ENCODE measurements around the gene CCL28. TPM values are rescaled to one million over a fixed set of nuclear protein-coding genes. Genes with fewer than 3 reads are reported as not detected.

Gene CCL28
- total RNA-seq, 1 experiment from 2014 or later = not detected

GRCh38 chr5:43348207-43348606 is 64.0 kb downstream of the CCL28 start:
- H3K36me3 Mint-ChIP-seq (ENCODE audit: insufficient read depth in 1 of 3, low read depth in 3 of 3) = peaks cover 0 to 1% (median 0%) of the 10 kb centered on the region in 3 experiments; a peak in 1 of 7 replicates
- no peak for TF ChIP-seq CTCF (conservative IDR thresholded peaks at IDR 0.05)
- Histone ChIP-seq H2BK5ac (ENCODE audit: insufficient read length, low read length) (no peak overlapping the region), H3K23ac (ENCODE audit: insufficient read length, low read depth, low read length) (no peak overlapping the region), H3K79me2 (ENCODE audit: insufficient read depth, low read length) (no peaks in the 10 kb centered on the region), H3K4ac (ENCODE audit: low read depth, low read length) (no peak overlapping the region), H3K14ac (ENCODE audit: insufficient read depth, low read length) (no peak overlapping the region), H4K91ac (ENCODE audit: insufficient read length, low read depth, low read length) (no peak overlapping the region), H3K79me1 (ENCODE audit: insufficient read depth, low read depth, low read length, poor library complexity, severe bottlenecking) (no peaks in the 10 kb centered on the region), H4K20me1 (ENCODE audit: control insufficient read depth, insufficient read depth, insufficient read length) (no peaks in the 10 kb centered on the region), H3K4me2 (ENCODE audit: insufficient read depth, insufficient read length, low read length) (no peak overlapping the region), H2BK15ac (ENCODE audit: low read depth, low read length) (no peak overlapping the region), H3K27ac (ENCODE audit: insufficient read length, low read depth, low read length) (no peak overlapping the region), H3K18ac (ENCODE audit: insufficient read length, low read depth, low read length) (no peak overlapping the region), H3K23me2 (ENCODE audit: insufficient read length, low read depth, low read length, poor library complexity, severe bottlenecking) (no peaks in the 10 kb centered on the region), H2BK12ac (ENCODE audit: insufficient read length, low read depth, low read length) (no peak overlapping the region), H3K56ac (ENCODE audit: insufficient read length, low read depth, low read length) (no peak overlapping the region), H3K9me3 (ENCODE audit: control insufficient read depth, low read depth, low read length) (no peaks in the 10 kb centered on the region), H4K5ac (ENCODE audit: insufficient read length, low read depth, low read length) (no peak overlapping the region), H2AFZ (ENCODE audit: low read length) (no peak overlapping the region), H3K4me1 (ENCODE audit: insufficient read depth, low read length) (no peaks in the 10 kb centered on the region), H2BK120ac (ENCODE audit: low read depth, low read length, poor library complexity, severe bottlenecking) (no peak overlapping the region), H3K9ac (ENCODE audit: extremely low read depth, insufficient read length, low read length) (no peak overlapping the region), H4K8ac (replicated peaks; ENCODE audit: insufficient read length, low read depth, low read length) (no peak overlapping the region), H2BK20ac (ENCODE audit: low read depth, low read length, poor library complexity, severe bottlenecking) (no peak overlapping the region), H2AK5ac (ENCODE audit: insufficient read length, low read length) (no peak overlapping the region), H3T11ph (ENCODE audit: low read length) (no peak overlapping the region), H3K27me3 (ENCODE audit: insufficient read depth, low read length) (no peaks in the 10 kb centered on the region)
- WGBS (ENCODE audit: extremely low coverage, insufficient read length, low lambda C conversion rate) = no CpG with 5 or more reads among the region's 4 CpGs
- no peak for DNase-seq
- H3K4me3 Mint-ChIP-seq = no peak overlapping the region
- peaks cover 4 to 11% of the 10 kb centered on the region in 2 experiments; a peak in 3 of 5 replicates for H3K9me3 Mint-ChIP-seq
- no peak overlapping the region for H3K27ac Mint-ChIP-seq
- no peaks in the 10 kb centered on the region for H3K4me1 Mint-ChIP-seq
- H3K27me3 Mint-ChIP-seq (ENCODE audit: low read depth) = peaks cover 3% of the 10 kb centered on the region

Data from H9 (cell line).